Measurements from ENCODE around the gene STRADB. TPM values are rescaled to one million over a fixed set of nuclear protein-coding genes. Genes with fewer than 3 reads are reported as not detected.

STRADB gene
- total RNA-seq, 1 donor from 2014 or later = 44.4 TPM

DNA sequence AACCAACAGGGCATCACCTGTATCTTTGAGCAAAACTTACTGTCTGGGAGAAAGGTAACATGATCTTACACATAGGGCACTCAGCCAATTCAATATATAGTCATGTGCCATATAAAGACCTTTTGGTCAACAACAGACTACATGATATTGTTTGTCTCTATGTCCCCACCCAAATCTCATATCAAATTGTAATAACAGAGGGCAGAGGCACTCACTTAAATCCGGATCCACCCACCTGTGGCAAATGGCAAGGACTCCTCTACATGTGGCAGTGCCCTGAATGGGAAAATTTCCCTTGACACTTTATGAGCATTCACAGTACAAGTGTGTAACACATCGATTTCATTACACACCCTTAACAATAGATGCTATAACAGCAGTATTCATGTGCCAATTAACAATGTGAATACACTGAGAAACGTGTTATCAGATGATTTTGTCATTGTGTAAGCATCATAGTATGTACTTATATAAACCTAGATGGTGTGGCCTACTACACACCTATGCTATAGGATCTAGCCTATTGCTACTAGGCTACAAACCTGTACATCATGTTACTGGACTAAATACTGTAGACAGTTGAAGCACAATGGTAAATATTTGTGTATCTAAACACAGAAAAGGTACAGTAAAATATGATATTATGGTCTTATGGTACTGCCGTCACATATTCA is 64.2 kb downstream of the STRADB start:
- no peaks in the 10 kb centered on the region for H3K4me1 Mint-ChIP-seq
- TF ChIP-seq, protein P1, sequence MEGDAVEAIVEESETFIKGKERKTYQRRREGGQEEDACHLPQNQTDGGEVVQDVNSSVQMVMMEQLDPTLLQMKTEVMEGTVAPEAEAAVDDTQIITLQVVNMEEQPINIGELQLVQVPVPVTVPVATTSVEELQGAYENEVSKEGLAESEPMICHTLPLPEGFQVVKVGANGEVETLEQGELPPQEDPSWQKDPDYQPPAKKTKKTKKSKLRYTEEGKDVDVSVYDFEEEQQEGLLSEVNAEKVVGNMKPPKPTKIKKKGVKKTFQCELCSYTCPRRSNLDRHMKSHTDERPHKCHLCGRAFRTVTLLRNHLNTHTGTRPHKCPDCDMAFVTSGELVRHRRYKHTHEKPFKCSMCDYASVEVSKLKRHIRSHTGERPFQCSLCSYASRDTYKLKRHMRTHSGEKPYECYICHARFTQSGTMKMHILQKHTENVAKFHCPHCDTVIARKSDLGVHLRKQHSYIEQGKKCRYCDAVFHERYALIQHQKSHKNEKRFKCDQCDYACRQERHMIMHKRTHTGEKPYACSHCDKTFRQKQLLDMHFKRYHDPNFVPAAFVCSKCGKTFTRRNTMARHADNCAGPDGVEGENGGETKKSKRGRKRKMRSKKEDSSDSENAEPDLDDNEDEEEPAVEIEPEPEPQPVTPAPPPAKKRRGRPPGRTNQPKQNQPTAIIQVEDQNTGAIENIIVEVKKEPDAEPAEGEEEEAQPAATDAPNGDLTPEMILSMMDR (IDR thresholded peaks at IDR 0.05; ENCODE audit: unreplicated experiment) = no peak
- no peak overlapping the region for H3K27ac Mint-ChIP-seq
- no peak overlapping the region for H3K4me3 Mint-ChIP-seq
- no peak for DNase-seq (ENCODE audit: low spot score in 2 of 2, unreplicated experiment in 2 of 2)
- no peaks in the 10 kb centered on the region for H3K27me3 Mint-ChIP-seq (ENCODE audit: low read depth)
- H3K9me3 Mint-ChIP-seq = peaks cover 17% of the 10 kb centered on the region
- H3K36me3 Mint-ChIP-seq = no peaks in the 10 kb centered on the region

DNA sequence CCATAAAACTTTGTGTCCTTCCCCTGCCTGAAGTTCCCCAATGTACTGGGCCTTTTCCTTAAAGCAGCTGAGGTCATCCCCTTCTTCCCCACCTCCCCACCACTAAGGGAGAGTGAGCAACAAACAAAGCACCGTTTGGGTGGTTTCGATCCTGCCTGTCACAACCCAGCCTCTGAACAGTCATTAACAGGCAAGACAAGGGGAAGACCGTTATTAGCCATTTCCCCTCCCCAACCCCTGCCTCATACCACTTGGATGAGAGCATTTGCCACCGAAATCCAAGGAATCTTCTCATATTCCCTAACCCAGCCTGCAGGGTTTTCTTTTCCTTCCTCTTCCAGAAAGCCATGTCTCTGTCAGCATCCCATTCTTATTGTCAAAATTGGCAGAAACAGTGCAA is 65.6 kb downstream of the STRADB start:
- TF ChIP-seq, protein P1 (IDR thresholded peaks at IDR 0.05; ENCODE audit: unreplicated experiment) = no peak
- Mint-ChIP-seq H3K36me3 (no peaks in the 10 kb centered on the region), H3K27me3 (ENCODE audit: low read depth) (no peaks in the 10 kb centered on the region), H3K4me3 (no peak overlapping the region), H3K4me1 (no peaks in the 10 kb centered on the region), H3K27ac (no peak overlapping the region), H3K9me3 (peaks cover 19% of the 10 kb centered on the region)
- DNase-seq (ENCODE audit: low spot score in 2 of 2, unreplicated experiment in 2 of 2) = no peak

DNA sequence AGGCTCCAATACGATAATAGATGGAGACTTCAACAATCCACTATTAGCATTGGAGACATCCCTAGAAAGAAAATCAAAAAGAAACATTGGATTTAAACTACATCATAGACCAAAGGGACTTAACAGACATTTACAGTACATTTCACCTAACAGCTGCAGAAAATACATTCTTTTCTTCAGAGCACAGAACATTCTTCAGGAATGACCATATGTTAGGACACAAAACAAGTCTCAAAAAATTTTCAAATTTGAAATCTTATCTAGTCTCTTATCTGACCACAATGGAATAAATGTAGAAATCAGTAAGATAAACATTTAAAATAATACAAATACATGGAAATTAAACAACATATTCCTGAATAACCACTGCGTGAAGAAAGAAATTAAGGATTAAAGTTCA is 68.7 kb downstream of the STRADB start:
- no peak overlapping the region for H3K27ac Mint-ChIP-seq
- H3K27me3 Mint-ChIP-seq (ENCODE audit: low read depth) = peaks cover under 1% of the 10 kb centered on the region
- H3K4me1 Mint-ChIP-seq = no peaks in the 10 kb centered on the region
- H3K9me3 Mint-ChIP-seq = peaks cover 36% of the 10 kb centered on the region
- no peaks in the 10 kb centered on the region for H3K36me3 Mint-ChIP-seq
- H3K4me3 Mint-ChIP-seq = no peak overlapping the region
- TF ChIP-seq, protein P1 (IDR thresholded peaks at IDR 0.05; ENCODE audit: unreplicated experiment) = no peak
- no peak for DNase-seq (ENCODE audit: low spot score in 2 of 2, unreplicated experiment in 2 of 2)

DNA sequence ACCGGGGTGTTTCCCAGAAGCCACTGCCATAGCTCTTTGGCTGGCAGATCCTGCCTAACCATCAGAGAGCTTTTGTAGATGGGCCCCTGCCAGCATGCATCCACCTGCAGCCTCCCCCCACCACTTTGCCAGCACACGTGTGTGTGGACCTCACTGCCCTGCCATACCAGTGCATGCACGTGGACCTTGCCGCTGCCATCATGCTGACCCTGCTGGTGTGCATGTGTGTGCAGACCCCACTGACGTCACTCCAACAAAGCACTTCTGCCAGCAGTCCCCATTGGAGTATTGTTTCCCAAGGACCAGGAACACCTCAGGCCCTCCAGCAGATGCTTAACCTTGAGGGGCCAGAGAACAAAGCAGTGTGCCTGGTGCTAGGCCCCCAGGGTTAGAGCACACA is 71.4 kb downstream of the STRADB start:
- Mint-ChIP-seq H3K4me1 (no peaks in the 10 kb centered on the region), H3K4me3 (no peak overlapping the region), H3K9me3 (peaks cover 60% of the 10 kb centered on the region), H3K27me3 (ENCODE audit: low read depth) (peaks cover 5% of the 10 kb centered on the region), H3K36me3 (no peaks in the 10 kb centered on the region), H3K27ac (no peak overlapping the region)
- TF ChIP-seq, protein P1 (IDR thresholded peaks at IDR 0.05; ENCODE audit: unreplicated experiment) = no peak
- DNase-seq (ENCODE audit: low spot score in 2 of 2, unreplicated experiment in 2 of 2) = no peak

DNA sequence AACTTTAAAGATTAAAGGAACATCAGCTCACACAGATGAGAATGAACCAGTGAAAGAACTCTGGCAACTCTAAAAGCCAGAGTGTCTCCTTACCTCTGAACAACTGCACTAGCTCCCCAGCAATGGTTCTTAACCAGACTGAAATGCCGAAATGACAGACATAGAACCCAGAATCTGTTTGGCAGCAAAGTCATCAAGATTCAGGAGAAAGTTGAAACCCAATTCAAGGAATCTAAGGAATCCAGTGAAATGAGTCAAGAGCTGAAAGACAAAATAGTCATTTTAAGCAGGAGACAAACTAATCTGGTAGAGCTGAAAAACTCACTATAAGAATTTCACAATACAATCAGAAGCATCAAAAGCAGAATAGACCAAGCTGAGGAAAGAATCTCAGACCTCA is 72.0 kb downstream of the STRADB start:
- H3K9me3 Mint-ChIP-seq = peaks cover 63% of the 10 kb centered on the region
- no peaks in the 10 kb centered on the region for H3K36me3 Mint-ChIP-seq
- H3K4me1 Mint-ChIP-seq = no peaks in the 10 kb centered on the region
- no peak overlapping the region for H3K4me3 Mint-ChIP-seq
- DNase-seq (ENCODE audit: low spot score in 2 of 2, unreplicated experiment in 2 of 2) = no peak
- H3K27ac Mint-ChIP-seq = no peak overlapping the region
- TF ChIP-seq, protein P1 (IDR thresholded peaks at IDR 0.05; ENCODE audit: unreplicated experiment) = no peak
- peaks cover 5% of the 10 kb centered on the region for H3K27me3 Mint-ChIP-seq (ENCODE audit: low read depth)

Other genes with a start within 250 kb of the STRADB start
- gene CASP8, start 191.2 kb upstream of the STRADB start, total RNA-seq = 16.1 to 18.3 TPM (median 16.3 TPM) in 3 replicates
- 0.78 to 1.2 TPM (median 1.1 TPM) in 3 replicates for gene FLACC1, start 94.4 kb upstream of the STRADB start, total RNA-seq
- gene TRAK2, start 282 bp upstream of the STRADB start, total RNA-seq = 18.9 to 21.5 TPM (median 19.9 TPM) in 3 replicates
- gene TMEM237, start 191.8 kb downstream of the STRADB start, total RNA-seq = 44.1 to 52.7 TPM (median 50.0 TPM) in 3 replicates
- gene MPP4, start 246.9 kb downstream of the STRADB start, total RNA-seq = 0.18 to 0.27 TPM (median 0.27 TPM) in 3 replicates